ENCODE data around the gene DLG3.
A peak's percentile ranks its signal among the peaks of the same experiment; 100 is the strongest.

The DLG3 gene

DNA sequence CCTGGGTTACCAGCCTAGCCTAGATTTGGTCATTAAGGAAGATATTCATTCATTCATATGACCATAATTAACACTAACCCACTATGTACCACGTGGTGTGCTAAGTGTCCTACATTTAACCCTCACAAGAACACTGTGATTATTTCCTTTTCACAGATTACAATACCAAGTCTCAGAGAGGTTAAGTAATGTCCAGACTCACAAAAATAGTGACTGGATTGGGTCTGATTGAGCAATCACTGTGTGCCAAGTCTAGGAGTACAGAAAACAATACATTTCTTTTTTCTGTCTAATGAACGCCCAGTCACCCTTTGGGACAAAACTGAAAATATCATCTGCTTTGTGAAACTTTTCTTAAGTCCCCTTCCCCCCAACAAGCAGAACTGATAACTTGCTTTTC lies 7.6 kb upstream of the DLG3 start:
- DNase-seq (ENCODE audit: low spot score) (no peak), FAIRE-seq (no peak)

DNA sequence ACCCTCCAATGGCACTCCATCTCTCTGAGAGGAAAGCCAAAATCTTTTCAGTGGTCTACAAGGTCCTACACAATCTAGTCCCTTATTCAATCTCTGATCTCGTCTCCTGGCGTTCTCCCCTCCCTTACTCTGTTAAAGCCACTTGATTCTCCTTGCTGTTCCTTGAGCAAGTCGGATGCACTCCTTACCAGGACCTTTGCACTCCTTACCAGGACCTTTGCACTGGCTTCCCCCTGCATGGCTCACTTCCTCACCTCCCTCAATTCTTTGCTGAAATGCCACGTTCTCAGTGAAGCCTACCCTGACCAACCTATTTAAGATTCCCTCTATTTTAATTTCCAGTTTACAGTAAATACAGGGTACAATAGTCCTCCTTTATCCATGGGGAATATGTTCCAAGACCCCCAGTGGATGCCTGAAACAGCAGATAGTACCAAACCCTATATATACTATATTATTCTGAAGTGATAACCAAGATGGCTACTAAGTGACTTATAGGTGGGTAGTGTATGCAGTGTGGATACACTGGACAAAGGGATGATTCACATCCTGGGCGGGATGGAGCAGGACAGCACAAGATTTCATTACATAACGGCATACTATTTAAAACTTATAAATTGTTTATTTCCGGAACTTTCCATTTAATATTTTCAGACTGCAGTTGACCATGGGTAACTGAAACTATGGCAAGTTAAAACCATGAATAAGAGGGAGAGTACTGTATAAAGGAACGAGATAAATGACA lies 6.5 kb upstream of the DLG3 start:
- FAIRE-seq (no peak), DNase-seq (ENCODE audit: low spot score) (no peak)

DNA sequence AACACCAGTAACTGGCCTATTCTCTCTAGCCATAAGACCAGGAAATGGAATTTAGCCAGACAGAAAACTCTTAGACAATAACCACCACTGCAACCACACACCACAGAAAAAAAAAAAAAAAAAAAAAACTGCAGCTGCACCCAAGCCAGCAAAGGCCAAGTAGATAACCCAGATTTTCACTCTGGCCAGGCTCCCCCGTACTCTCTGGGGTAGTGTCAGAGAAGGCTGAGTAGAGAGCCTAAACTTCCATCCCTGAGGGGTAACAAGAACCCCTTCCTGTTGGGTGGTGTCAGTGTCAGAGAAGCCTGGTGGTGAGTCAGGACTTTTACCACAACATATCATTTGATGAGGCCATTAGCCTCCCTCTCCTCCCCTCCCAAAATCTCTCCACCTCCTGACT lies 5.6 kb upstream of the DLG3 start:
- FAIRE-seq (no peak), DNase-seq (ENCODE audit: low spot score) (no peak)

DNA sequence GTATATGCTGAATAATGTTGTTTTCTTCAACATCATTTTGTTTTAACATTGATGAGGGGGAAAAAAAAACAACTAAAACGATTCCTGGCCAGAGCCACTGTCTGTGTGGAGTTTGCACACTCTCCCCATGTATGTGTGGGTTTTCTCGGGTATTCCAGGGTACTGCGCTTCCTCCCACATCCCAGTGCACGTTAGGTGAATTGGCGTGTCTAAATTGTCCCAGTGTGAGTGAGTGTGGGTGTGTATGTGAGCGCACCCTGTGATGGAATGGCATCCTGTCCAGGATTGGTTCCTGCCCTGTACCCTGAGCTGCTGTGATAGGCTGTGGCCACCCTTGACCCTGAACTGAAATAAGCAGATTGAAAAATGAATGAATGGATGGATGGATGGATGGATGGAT lies 2.4 kb upstream of the DLG3 start:
- DNase-seq (ENCODE audit: low spot score), result no peak
- FAIRE-seq, result no peak

DNA sequence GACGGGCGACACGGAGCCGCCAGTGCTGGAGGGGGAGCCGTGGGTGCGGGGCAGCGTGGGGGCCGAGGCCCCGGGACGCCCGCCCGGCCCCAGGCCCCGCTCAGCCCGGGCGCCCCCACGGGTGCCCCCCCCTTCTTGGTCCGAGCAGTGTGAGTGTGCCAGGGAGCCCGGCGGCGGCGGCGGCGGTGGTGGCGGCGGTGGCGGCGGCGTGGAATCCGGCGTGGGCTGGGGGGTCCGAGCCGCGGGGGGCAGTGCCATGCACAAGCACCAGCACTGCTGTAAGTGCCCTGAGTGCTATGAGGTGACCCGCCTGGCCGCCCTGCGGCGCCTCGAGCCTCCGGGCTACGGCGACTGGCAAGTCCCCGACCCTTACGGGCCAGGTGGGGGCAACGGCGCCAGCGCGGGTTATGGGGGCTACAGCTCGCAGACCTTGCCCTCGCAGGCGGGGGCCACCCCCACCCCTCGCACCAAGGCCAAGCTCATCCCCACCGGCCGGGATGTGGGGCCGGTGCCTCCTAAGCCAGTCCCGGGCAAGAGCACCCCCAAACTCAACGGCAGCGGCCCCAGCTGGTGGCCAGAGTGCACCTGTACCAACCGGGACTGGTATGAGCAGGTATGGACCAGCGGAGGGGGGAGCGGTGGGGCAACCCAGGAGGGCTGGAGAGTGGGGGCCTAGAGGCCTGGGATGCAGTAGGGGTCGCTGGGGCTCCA lies 466 bp downstream of the DLG3 start:
- FAIRE-seq (no peak), DNase-seq (ENCODE audit: low spot score) (no peak)

DNA sequence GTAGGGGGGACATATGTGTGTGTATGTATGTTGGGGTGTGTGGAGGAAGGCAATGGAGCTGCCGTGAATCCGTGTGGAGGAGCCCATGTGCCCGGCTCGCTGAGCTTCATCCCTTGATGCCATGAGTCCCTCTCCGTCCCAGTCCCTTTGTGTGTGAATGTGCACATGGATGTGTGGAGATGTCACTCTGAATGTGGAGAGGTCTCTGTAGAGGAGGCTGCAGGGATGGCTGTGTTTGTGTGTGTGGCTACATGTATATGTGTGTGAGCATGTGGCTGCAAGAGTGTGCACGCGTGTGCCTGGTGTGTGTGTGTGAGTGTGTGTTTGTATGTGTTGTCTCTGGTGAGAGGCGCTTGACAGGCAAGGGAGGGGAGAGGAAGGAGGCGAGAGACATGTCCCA lies 1.3 kb downstream of the DLG3 start:
- FAIRE-seq (no peak), DNase-seq (ENCODE audit: low spot score) (no peak)

DNA sequence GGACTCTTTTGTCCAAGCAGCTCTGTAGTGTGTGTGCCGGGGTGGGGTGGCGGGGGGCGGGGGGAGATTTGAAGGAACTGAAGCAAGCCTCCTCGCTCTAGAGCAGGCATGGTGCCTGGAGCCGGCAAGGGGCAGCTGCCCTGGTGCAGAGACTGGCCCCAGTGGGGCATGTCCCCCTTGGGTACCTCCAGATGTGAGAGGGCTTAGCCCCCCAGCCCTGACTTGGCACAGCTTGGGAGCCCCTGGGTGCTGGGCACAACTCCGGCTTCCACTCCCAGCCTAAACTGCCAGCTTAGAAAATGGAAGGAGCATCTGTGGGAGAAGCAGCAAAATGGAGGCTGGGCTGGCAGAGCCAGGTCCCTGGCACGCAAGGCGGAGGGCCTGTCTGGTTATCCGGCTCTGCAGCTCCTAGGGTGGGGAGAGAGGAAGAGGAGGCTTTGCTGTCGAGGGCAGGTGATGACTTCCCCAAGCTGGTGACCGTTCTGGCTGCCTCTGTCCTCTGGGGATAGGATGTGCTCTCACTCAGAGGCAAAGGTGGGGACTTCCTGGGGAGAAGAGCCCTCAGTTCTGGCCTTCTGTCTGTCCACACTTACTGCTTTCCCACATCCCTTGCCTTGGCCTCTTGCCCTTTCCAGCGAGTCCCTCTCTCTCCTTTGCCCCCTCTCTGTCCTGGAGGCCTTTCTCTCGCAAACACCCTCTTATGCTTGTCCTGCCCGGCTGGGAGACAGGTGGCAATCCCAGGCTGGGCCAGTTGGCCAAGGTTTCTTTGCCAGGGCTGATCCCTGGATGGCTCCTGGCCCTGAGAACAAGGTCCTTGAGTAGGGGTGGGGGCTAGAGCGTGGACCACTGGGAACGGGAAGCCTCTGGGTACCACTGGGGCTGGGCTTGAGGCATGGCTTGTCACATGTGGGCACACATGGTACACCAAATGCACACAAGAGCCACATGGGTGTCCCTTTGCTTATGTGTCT lies 2.0 kb downstream of the DLG3 start:
- no peak for DNase-seq (ENCODE audit: low spot score)
- no peak for FAIRE-seq

DNA sequence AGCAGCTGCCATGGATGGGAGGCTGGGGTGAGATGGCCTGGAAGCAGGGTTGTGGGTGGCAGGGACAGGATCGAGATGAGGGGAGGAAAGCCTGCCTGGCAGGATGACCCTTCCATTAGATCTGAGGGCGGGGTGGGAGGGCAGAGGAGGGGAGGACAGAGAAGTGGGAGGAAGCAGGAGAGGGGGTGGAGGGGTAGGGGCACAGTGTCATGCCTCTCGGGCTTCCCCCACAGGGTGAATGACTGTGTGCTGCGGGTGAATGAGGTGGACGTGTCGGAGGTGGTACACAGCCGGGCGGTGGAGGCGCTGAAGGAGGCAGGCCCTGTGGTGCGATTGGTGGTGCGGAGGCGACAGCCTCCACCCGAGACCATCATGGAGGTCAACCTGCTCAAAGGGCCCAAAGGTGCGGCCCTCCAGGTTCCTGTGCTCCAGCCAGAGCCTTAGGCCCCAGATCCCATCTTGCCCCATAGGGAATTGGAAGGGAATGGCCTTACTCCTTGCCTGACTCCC lies 4.9 kb downstream of the DLG3 start:
- FAIRE-seq (no peak), DNase-seq (ENCODE audit: low spot score) (no peak)

DNA sequence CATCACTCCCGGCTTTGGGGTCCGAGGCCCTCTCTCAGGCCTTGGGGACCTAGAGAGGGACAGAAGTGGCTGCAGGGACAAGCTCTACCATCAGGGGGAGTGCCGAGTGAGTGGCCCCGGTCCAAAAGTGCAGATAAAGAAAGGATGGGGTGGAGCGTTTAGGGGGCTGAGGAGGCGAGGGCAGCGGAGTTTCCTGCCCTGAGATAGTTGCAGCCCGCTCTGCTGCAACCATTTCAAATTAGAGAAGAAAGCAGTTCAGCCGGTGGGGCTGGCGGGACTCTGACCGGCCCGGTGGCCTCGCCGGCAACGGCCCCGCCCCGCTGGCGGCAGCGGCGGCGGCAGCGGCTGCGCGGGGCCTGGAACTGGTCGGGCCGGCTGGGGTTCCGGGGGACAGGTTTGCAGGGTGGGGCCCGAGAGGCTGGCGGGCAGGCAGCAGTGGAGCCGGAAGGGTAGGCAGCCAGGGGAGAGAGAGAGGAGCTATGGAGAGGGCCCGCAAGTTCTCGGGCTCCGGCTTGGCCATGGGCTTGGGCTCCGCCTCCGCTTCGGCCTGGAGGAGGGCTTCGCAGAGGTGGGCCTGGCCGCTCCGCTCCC lies 7.6 kb downstream of the DLG3 start:
- peak; percentile 19 for DNase-seq (ENCODE audit: low spot score)
- FAIRE-seq, result no peak

DNA sequence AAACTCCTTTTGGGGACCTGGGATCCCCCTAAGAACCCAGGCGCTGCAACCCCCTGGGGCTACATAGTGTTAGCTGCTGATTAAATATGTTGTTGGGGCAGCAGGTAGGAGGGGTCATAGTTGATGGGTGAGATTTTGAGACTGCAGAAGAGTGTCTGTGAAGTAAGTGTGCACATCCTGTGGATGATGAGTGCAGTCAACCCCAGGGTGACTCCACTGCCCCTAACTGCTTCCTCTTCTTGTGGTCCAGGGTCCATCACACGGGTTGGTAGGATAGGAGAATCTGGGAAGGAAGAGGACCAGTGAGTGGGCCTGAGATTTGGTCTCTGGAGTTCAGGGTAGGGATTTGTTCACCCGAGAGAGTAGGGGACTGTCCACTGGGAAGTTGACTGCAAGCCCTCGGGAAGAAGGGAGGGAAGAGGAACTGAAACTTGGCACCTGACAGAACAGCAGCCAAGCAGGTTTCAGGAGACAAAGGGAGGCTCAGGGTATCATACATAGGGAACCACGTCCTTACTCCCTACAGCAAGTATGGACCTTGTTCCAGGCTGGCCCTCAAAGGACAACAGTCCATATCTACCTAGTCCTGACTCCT lies 8.5 kb downstream of the DLG3 start:
- DNase-seq (ENCODE audit: low spot score) (no peak), FAIRE-seq (no peak)

DNA sequence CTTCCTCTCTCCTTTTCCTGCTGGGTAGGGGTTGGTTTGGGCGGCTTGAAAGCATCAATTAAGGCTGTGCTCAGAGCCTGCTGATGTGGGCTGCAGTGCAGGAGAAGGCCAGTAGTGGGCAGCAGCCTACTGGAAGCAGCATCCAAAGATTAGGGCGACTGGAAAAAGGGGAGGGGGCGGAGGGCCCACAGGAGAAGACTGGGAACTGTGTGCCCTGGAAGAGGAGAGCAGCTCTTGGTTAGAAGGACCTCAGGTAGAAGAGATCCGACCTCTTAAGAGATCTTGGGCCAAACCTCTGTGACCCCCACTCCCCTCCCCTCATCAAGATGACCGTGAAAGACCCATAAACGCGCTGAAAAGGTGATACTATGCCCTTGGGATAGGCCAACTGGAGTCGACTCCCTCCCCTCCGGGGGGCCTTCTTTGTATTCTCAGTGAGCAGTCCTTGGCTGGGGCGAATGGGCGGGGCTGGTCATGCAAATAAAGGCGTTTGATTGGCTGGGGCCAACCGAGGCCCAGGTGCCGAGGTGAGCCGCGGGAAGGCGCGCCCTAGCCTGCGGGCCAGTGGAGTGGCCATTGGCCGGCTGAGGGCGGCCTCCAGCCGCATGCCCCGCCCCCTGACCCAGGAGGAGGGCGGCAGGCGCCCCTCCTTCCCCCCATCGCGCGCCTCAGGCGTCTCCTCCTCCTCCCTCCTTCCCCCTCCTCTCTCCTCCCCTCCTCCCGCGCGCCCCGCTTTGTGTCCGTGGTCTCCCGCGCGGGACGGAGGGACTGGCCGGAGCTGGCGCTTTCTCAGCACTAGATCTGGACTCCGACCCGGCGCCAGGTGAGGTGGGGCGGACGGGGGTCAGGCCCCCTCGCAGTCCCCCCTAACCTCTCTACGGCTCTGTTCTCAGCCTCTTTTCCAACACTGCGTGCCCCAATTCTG lies 10.1 kb downstream of the DLG3 start:
- no peak for FAIRE-seq
- DNase-seq (ENCODE audit: low spot score), result no peak

DNA sequence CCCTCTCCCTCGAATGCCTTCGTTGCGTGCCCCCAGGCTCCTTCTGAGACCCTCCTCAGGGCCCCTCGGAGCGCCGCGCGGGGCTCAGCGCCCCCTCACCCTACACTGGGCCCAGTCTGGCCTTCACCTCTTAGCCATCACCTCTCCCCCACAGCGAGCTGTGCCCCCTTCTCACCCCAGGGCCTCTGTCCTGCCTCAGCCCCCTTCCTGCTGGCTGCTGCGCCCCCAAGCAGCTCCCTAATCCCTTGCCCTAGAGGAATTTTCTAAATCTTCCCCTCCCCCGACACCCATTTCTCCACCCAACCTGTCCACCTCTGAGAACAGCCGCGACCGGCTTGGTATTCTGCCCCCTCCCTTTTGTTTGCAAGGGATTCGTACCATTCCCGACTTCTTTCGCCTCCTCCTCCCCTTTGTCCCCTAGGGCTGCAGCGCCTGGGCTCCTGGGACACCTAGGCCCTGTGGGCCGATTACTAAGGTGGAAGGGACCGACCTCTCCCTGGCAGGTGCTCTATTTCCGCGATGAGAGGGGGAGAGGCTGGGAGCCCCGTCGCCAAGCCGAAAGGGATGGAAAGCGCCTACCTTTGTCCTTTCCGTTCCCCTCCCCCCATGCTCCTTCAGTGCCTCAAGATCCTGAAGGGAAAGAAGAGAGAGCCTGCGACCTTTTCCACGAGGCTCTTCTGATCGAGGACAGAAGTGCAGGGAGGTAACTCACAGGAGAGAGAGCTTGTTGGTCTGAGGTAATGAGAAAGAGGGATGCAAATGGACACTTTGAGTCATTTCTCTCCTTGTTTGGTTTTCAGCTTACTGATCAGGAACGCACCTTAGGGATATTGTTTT lies 10.9 kb downstream of the DLG3 start:
- FAIRE-seq (no peak), DNase-seq (ENCODE audit: low spot score) (no peak)

DNA sequence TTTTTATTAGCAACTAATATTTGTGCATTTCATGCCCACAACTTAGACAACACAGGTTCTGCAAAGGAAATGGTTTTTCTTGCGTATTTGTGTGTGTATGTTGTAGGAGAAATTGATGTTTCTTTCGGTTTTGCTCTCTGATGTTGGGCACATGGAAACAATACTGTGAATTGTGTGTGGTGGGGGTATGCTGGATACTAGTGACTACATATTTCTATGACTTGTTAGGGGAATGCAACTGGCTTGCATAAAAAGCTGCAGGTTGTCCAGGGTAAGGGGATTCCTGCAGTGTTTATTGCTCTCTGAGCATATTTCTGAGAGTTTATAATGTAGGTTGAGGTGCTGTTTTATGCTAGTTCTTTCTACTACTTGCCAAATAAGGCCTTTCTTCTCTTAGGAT lies 11.6 kb downstream of the DLG3 start:
- FAIRE-seq, result no peak

DNA sequence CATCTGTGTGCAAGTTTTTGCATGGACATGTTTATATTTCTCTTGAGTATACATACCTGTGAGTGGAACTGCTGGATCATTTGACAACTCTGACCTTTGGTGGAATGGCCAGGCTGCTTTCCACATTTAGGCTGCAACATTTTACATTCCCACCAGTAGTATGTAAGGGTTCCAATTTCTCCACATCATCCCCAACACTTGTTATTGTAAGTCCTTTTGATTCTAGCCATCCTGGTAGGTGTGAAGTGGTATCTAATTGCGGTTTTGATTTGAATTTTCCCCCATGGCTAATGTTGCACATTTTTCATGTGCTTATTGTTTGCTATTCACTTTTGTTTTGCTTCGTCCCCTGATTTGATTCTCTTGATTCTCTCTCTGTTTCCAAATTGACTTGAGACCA lies 16.4 kb downstream of the DLG3 start:
- FAIRE-seq, result no peak
- no peak for DNase-seq (ENCODE audit: low spot score)

More for the DNA sequence above, 11.6 kb downstream of the DLG3 start:
- no peak for DNase-seq (ENCODE audit: low spot score)

DNA sequence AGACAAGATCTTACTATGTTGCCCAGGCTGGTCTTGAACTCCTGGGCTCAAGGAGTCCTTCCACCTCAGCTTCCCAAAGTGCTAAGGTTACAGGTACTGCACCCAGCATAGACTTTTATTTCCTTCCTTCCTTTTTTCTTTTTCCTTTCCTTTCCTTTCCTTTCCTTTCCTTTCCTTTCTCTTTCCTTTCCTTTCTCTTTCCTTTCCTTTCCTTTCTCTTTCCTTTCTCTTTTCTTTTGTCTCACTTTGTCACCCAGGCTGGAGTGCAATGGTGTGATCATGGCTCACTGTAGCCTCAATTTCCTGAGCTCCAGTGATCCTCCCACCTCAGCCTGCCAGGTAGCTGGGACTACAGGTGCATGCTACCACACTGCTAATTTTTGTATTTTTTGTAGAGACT lies 19.4 kb downstream of the DLG3 start:
- FAIRE-seq (no peak), DNase-seq (ENCODE audit: low spot score) (no peak)

DNA sequence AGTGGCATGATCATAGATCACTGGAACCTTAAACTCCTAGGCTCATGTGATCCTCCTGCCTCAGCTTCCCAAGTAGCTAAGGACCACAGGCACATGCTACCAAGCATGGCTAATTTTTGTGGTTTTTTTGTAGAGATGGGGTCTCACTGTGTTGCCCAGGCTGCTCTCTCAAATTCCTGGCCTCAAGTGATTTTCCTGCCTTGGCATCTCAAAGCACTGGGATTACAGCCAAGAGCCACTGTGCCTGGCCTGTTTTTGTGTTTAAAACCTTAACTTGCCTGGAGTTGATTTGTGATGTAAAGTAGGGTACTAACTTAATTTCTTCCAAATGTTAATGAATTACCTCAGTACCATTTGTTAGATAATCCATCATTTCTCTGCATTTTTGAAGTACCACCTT lies 22.3 kb downstream of the DLG3 start:
- FAIRE-seq (no peak), DNase-seq (ENCODE audit: low spot score) (no peak)

DNA sequence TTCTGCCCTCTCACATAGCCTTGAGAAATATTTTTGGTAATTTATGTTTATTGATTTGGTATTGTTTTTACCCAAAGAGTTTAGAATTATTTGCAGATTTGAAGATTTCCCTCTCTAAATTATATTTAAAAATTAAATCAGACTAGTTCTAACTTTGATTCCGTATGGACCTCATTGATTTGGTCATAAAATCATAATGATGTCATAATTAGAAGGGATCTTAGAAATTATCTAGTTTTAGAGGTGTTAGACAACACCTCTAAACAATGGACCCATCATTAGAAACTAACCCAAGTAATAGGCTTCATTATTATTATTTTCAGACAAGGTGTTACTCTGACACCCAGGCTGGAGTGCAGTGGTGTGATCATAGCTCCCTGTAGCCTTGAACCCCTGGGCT lies 24.1 kb downstream of the DLG3 start:
- FAIRE-seq (no peak), DNase-seq (ENCODE audit: low spot score) (no peak)

DNA sequence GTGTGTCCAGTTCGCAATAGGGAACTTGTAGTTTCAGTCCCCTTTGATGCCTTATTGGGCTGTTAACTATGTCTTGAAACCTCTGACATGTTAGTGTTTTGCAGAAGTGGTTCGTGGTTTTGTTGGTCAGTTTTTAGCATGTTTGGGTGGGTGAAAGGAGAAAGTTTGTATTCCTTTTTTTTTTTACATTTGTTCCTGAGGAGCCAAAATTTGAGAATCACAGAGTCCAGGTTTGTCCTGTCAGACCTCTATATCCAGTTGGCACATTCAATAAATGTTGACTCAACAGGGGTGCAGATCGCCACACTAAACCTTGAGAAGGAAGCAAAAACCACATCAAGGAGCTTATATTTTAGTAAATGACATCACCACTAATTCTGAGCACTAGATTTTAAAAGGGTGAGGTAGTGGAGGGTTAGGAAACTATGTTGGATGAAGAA lies 26.2 kb downstream of the DLG3 start:
- no peak for FAIRE-seq

More for the DNA sequence above, 26.2 kb downstream of the DLG3 start:
- no peak for DNase-seq (ENCODE audit: low spot score)
